Aorta (tissue), 4 donors: ENCODE measurements around the gene ABHD13. TPM values are rescaled to one million over a fixed set of nuclear protein-coding genes. Genes with fewer than 3 reads are reported as not detected.

ENCODE experiments used
- polyA plus RNA-seq, 2 donors: library from polyadenylated mRNA; stranded (reverse); fragments of 200-250 nt; gene quantifications; one replicate each; pipeline ENCODE4 v1.2.3, GENCODE V29; 2013
- total RNA-seq, 2 donors: library from RNA; stranded (reverse); fragmentation: NEBNext Ultra II Directional; extraction: Animal tissue kit (Norgen Biotek cat#: 25700); gene quantifications; one replicate each; pipeline ENCODE4 v1.2.1, GENCODE V29; 2021
- donor health status: healthy with polysubstance abuse.
- donor health status: Bipolar disorder and iron deficiency.
- donor health status: DM: no; HTN: no; CAD: no.
- donor health status: DM: yes; HTN: yes; CAD: no.

Gene ABHD13
- total and polyA plus RNA-seq, 4 donors, result 4.0 to 11.5 (median 8.8) TPM

Other genes with a start within 250 kb of the ABHD13 start
- 10 to 100 TPM; 10.3 to 12.7 TPM for gene LIG4, start 2.9 kb upstream of the ABHD13 start, total RNA-seq
- 1 to 10 TPM; 4.3 to 8.9 TPM for gene LIG4, start 2.9 kb upstream of the ABHD13 start, polyA plus RNA-seq
- 10 to 100 TPM in 1 of 2 donors, 1 to 10 TPM in 1; 8.5 to 25.7 TPM for gene TNFSF13B, start 51.3 kb downstream of the ABHD13 start, total RNA-seq
- gene TNFSF13B, start 51.3 kb downstream of the ABHD13 start, polyA plus RNA-seq, result 10 to 100 TPM in 1 of 2 donors, 1 to 10 TPM in 1; 1.3 to 15.4 TPM